Liver (tissue), 9 donors: Measurements from ENCODE around the gene ARHGAP21. TPM values are rescaled to one million over a fixed set of nuclear protein-coding genes. Genes with fewer than 3 reads are reported as not detected.

ENCODE experiments used
- DNase-seq: peaks from one replicate; pipeline ENCODE4 v3.0.0-alpha.2; 2017; ENCODE audit warnings: low spot score
- H3K27ac ChIP-seq, 2 donors: one replicate each; pipeline ENCODE4 v1.7.0; 2013; ENCODE audit warnings: inconsistent platforms in 2 of 2, low read length in 2 of 2, control low read depth in 1 of 2, low read depth in 1 of 2, mild to moderate bottlenecking in 1 of 2
- H3K27me3 ChIP-seq, 4 donors: one replicate each; pipeline versions ENCODE4 v1.6.1 to v1.7.0; 2013; ENCODE audit warnings: low read length in 3 of 4, inconsistent platforms in 1 of 4, mild to moderate bottlenecking in 1 of 4, moderate library complexity in 1 of 4; ENCODE audit not compliant: control insufficient read depth in 4 of 4, insufficient read depth in 4 of 4
- H3K36me3 ChIP-seq, 4 donors: one replicate each; pipeline versions ENCODE4 v1.6.1 to v1.7.0; 2013; ENCODE audit warnings: low read length in 3 of 4, mild to moderate bottlenecking in 3 of 4, low read depth in 1 of 4, moderate library complexity in 1 of 4; ENCODE audit not compliant: control insufficient read depth in 4 of 4, insufficient read depth in 3 of 4
- H3K4me1 ChIP-seq, 4 donors: one replicate each; pipeline versions ENCODE4 v1.6.1 to v1.7.0; 2013; ENCODE audit warnings: low read length in 3 of 4, mild to moderate bottlenecking in 3 of 4, moderate library complexity in 1 of 4; ENCODE audit not compliant: control insufficient read depth in 4 of 4, insufficient read depth in 4 of 4
- H3K4me3 ChIP-seq, 3 donors: one replicate each; pipeline versions ENCODE4 v1.6.1 to v1.7.0; 2013; ENCODE audit warnings: low read length in 3 of 3, control low read depth in 1 of 3, low read depth in 1 of 3, mild to moderate bottlenecking in 1 of 3
- H3K9ac ChIP-seq, 2 donors: one replicate each; pipeline ENCODE4 v1.7.0; 2013; ENCODE audit warnings: low read length in 2 of 2, mild to moderate bottlenecking in 2 of 2, moderate library complexity in 2 of 2, control low read depth in 1 of 2, low read depth in 1 of 2
- H3K9me3 ChIP-seq, 4 donors: one replicate each; pipeline versions ENCODE4 v1.6.1 to v1.7.0; 2013; ENCODE audit warnings: low read length in 3 of 4; ENCODE audit not compliant: control insufficient read depth in 4 of 4
- ATF3 ChIP-seq: IDR thresholded peaks from 2 replicates; pipeline ENCODE4 v1.6.1; 2016; ENCODE audit warnings: antibody characterized with exemption
- EGR1 ChIP-seq, 2 donors: IDR thresholded peaks; 2 replicates each; pipeline ENCODE4 v1.6.1; 2016 to 2018; ENCODE audit warnings: antibody characterized with exemption in 2 of 2, low read depth in 2 of 2
- FOXA1 ChIP-seq: IDR thresholded peaks from 2 replicates; pipeline ENCODE4 v1.6.1; 2016; ENCODE audit warnings: antibody characterized with exemption
- FOXA2 ChIP-seq: IDR thresholded peaks from 2 replicates; pipeline ENCODE4 v1.6.1; 2016; ENCODE audit warnings: antibody characterized with exemption
- GABPA ChIP-seq, 2 donors: IDR thresholded peaks in 1 of 2; conservative IDR thresholded peaks in 1 of 2; 2 replicates each; pipeline ENCODE4 v1.6.1; 2016; ENCODE audit warnings: antibody characterized with exemption in 2 of 2, mild to moderate bottlenecking in 1 of 2, moderate library complexity in 1 of 2
- HNF4A ChIP-seq, 2 donors: conservative IDR thresholded peaks; 2 replicates each; pipeline ENCODE4 v1.6.1; 2016; ENCODE audit warnings: antibody characterized with exemption in 2 of 2, mild to moderate bottlenecking in 2 of 2
- HNF4G ChIP-seq: IDR thresholded peaks from 2 replicates; pipeline ENCODE4 v1.6.1; 2016; ENCODE audit warnings: antibody characterized with exemption
- JUND ChIP-seq, 2 donors: IDR thresholded peaks; 2 replicates each; pipeline ENCODE4 v1.6.1; 2016; ENCODE audit warnings: antibody characterized with exemption in 2 of 2
- NR2F2 ChIP-seq: IDR thresholded peaks from 2 replicates; pipeline ENCODE4 v1.6.1; 2016; ENCODE audit warnings: antibody characterized with exemption
- RAD21 ChIP-seq, 2 donors: IDR thresholded peaks; 2 replicates each; pipeline ENCODE4 v1.6.1; 2016; ENCODE audit warnings: antibody characterized with exemption in 2 of 2, mild to moderate bottlenecking in 2 of 2
- REST ChIP-seq: IDR thresholded peaks from 2 replicates; pipeline ENCODE4 v1.6.1; 2016; ENCODE audit warnings: antibody characterized with exemption, mild to moderate bottlenecking
- RXRA ChIP-seq, 2 donors: IDR thresholded peaks; 2 replicates each; pipeline ENCODE4 v1.6.1; 2017 to 2018; ENCODE audit warnings: antibody characterized with exemption in 2 of 2, mild to moderate bottlenecking in 1 of 2
- SP1 ChIP-seq: IDR thresholded peaks from 2 replicates; pipeline ENCODE4 v1.6.1; 2018; ENCODE audit warnings: antibody characterized with exemption, mild to moderate bottlenecking
- YY1 ChIP-seq: IDR thresholded peaks from 2 replicates; pipeline ENCODE4 v1.6.1; 2016; ENCODE audit warnings: antibody characterized with exemption, mild to moderate bottlenecking
- ZBTB33 ChIP-seq: IDR thresholded peaks from 2 replicates; pipeline ENCODE4 v1.6.1; 2016; ENCODE audit warnings: antibody characterized with exemption
- WGBS: extraction: QIAGEN DNeasy Blood & Tissue Kit; methylation state at CpG from one replicate; pipeline ENCODE4 v1.1.7; 2013; 5-methylcytosine and 5-hydroxymethylcytosine counted together
- polyA plus RNA-seq, 2 donors: library from polyadenylated mRNA; stranded (reverse) in 1 of 2; unstranded in 1 of 2; fragments of 200-250 nt in 1 of 2; fragments of >200 nt in 1 of 2; fragmentation: Nextera tagmentation in 1 of 2; extraction: Ambion mirVana in 1 of 2; gene quantifications; one replicate each; pipeline versions ENCODE4 v1.2.1 to v1.2.3, GENCODE V29; 2013 to 2015
- total RNA-seq, 2 donors: library from RNA; depleted of rRNA; stranded (reverse); fragments of >200 nt; gene quantifications; one replicate each; pipeline ENCODE4 v1.2.3, GENCODE V29; 2014
- TF ChIP-seq, protein P1 (sequence below): fragments of 150-350 bp; IDR thresholded peaks from 2 replicates; pipeline ENCODE4 v1.5.1; 2017; ENCODE audit warnings: improper control_type of control experiment, low read depth, low read length; ENCODE audit not compliant: missing input control
- TF ChIP-seq, protein P2 (sequence below): IDR thresholded peaks from 2 replicates; pipeline ENCODE4 v1.6.1; 2016; ENCODE audit warnings: antibody characterized with exemption
- donor health status: healthy.
- donor health status: healthy.
- donor health status: healthy.
- donor health status: healthy.
- donor health status: healthy.

Gene ARHGAP21
- total and polyA plus RNA-seq, 4 donors, result 7.8 to 30.6 (median 15.7) TPM

GRCh38 chr10:24575481-24576002 lies 148.1 kb downstream of the ARHGAP21 start:
- H3K27ac ChIP-seq, result no peak overlapping the region
- 81% methylated on average over 10 of the region's 10 CpGs for WGBS
- no peak for DNase-seq

More at GRCh38 chr10:24575481-24576002, 148.1 kb downstream of the ARHGAP21 start:
- H3K36me3 ChIP-seq, result no peaks in the 10 kb centered on the region
- no peaks in the 10 kb centered on the region for H3K27me3 ChIP-seq
- no peak overlapping the region for H3K9ac ChIP-seq
- no peaks in the 10 kb centered on the region for H3K4me1 ChIP-seq
- H3K4me3 ChIP-seq, result no peak overlapping the region
- H3K9me3 ChIP-seq, result no peaks in the 10 kb centered on the region
- TF ChIP-seq ATF3, result no peak
- no peak for TF ChIP-seq ZBTB33
- TF ChIP-seq EGR1 (IDR thresholded peaks at IDR 0.05; ENCODE audit: low read depth in 2 of 2), result no peak
- no peak for TF ChIP-seq HNF4A (conservative IDR thresholded peaks at IDR 0.05)
- no peak for TF ChIP-seq RAD21 (IDR thresholded peaks at IDR 0.05)
- no peak for TF ChIP-seq REST
- no peak for TF ChIP-seq RXRA (IDR thresholded peaks at IDR 0.05)
- TF ChIP-seq, protein P1, sequence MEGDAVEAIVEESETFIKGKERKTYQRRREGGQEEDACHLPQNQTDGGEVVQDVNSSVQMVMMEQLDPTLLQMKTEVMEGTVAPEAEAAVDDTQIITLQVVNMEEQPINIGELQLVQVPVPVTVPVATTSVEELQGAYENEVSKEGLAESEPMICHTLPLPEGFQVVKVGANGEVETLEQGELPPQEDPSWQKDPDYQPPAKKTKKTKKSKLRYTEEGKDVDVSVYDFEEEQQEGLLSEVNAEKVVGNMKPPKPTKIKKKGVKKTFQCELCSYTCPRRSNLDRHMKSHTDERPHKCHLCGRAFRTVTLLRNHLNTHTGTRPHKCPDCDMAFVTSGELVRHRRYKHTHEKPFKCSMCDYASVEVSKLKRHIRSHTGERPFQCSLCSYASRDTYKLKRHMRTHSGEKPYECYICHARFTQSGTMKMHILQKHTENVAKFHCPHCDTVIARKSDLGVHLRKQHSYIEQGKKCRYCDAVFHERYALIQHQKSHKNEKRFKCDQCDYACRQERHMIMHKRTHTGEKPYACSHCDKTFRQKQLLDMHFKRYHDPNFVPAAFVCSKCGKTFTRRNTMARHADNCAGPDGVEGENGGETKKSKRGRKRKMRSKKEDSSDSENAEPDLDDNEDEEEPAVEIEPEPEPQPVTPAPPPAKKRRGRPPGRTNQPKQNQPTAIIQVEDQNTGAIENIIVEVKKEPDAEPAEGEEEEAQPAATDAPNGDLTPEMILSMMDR, result no peak
- no peak for TF ChIP-seq FOXA1
- TF ChIP-seq FOXA2, result no peak
- no peak for TF ChIP-seq HNF4G
- no peak for TF ChIP-seq YY1
- TF ChIP-seq GABPA (IDR thresholded peaks at IDR 0.05 in 1 of 2, conservative IDR thresholded peaks at IDR 0.05 in 1 of 2), result no peak
- TF ChIP-seq, protein P2, sequence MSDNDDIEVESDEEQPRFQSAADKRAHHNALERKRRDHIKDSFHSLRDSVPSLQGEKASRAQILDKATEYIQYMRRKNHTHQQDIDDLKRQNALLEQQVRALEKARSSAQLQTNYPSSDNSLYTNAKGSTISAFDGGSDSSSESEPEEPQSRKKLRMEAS, result no peak
- TF ChIP-seq SP1, result no peak
- no peak for TF ChIP-seq JUND (IDR thresholded peaks at IDR 0.05)
- no peak for TF ChIP-seq NR2F2
